ENCODE data around the gene CHST8. TPM values are rescaled to one million over a fixed set of nuclear protein-coding genes. Genes with fewer than 3 reads are reported as not detected.

The CHST8 gene
- total RNA-seq, 6 experiments from 2014 or later = not detected

- H3K36me3 Mint-ChIP-seq (ENCODE audit: low read depth) = no peaks in the 10 kb centered on the region
Observed at GRCh38 chr19:33755099-33756035, 133.6 kb downstream of the CHST8 start.

GRCh38 chr19:33756177-33756576 is 134.4 kb downstream of the CHST8 start:
- peaks cover 17% of the 10 kb centered on the region for H3K27me3 Mint-ChIP-seq (ENCODE audit: insufficient read depth)
- no peak for DNase-seq
- H3K9me3 Mint-ChIP-seq = peaks cover 4% of the 10 kb centered on the region; the same call in 1 of the 2 replicates

More at GRCh38 chr19:33755099-33756035, 133.6 kb downstream of the CHST8 start:
- TF ChIP-seq CTCF (IDR thresholded peaks at IDR 0.05) = no peak
- peaks cover 4% of the 10 kb centered on the region; the same call in 1 of the 2 replicates for H3K9me3 Mint-ChIP-seq
- H3K27me3 Mint-ChIP-seq (ENCODE audit: insufficient read depth) = peaks cover 13% of the 10 kb centered on the region
- no peak overlapping the region for H3K4me3 Mint-ChIP-seq
- H3K27ac Mint-ChIP-seq = no peak overlapping the region
- peaks cover 7% of the 10 kb centered on the region; the same call in 1 of the 2 replicates for H3K4me1 Mint-ChIP-seq (ENCODE audit: low read depth)
- DNase-seq = no peak

GRCh38 chr19:33758541-33759013 is 136.8 kb downstream of the CHST8 start:
- H3K4me3 Mint-ChIP-seq = no peak overlapping the region
- peaks cover 12% of the 10 kb centered on the region for H3K27me3 Mint-ChIP-seq (ENCODE audit: insufficient read depth)
- no peaks in the 10 kb centered on the region; the same call in 1 of the 2 replicates for H3K36me3 Mint-ChIP-seq (ENCODE audit: low read depth)
- TF ChIP-seq CTCF (IDR thresholded peaks at IDR 0.05) = no peak
- DNase-seq = no peak
- H3K9me3 Mint-ChIP-seq = peaks cover 4% of the 10 kb centered on the region; the same call in 1 of the 2 replicates
- H3K27ac Mint-ChIP-seq = no peak overlapping the region
- peaks cover 7% of the 10 kb centered on the region; the same call in 1 of the 2 replicates for H3K4me1 Mint-ChIP-seq (ENCODE audit: low read depth)

More at GRCh38 chr19:33756177-33756576, 134.4 kb downstream of the CHST8 start:
- Mint-ChIP-seq H3K4me3 (no peak overlapping the region), H3K4me1 (ENCODE audit: low read depth) (peaks cover 7% of the 10 kb centered on the region; the same call in 1 of the 2 replicates), H3K27ac (no peak overlapping the region), H3K36me3 (ENCODE audit: low read depth) (no peaks in the 10 kb centered on the region; the same call in 1 of the 2 replicates)
- TF ChIP-seq CTCF (IDR thresholded peaks at IDR 0.05) = no peak

- DNase-seq = no peak
- H3K9me3 Mint-ChIP-seq = peaks cover 4% of the 10 kb centered on the region; the same call in 1 of the 2 replicates
- H3K27me3 Mint-ChIP-seq (ENCODE audit: insufficient read depth) = peaks cover 12% of the 10 kb centered on the region
- TF ChIP-seq CTCF (IDR thresholded peaks at IDR 0.05) = no peak
- H3K36me3 Mint-ChIP-seq (ENCODE audit: low read depth) = no peaks in the 10 kb centered on the region; the same call in 1 of the 2 replicates
- no peak overlapping the region for H3K4me3 Mint-ChIP-seq
- H3K4me1 Mint-ChIP-seq (ENCODE audit: low read depth) = peaks cover 7% of the 10 kb centered on the region; the same call in 1 of the 2 replicates
- no peak overlapping the region for H3K27ac Mint-ChIP-seq
Observed at GRCh38 chr19:33759356-33759755, 137.6 kb downstream of the CHST8 start.

GRCh38 chr19:33763633-33764371 is 142.0 kb downstream of the CHST8 start:
- Mint-ChIP-seq H3K9me3 (peaks cover 4% of the 10 kb centered on the region; the same call in 1 of the 2 replicates), H3K4me1 (ENCODE audit: low read depth) (peaks cover 2% of the 10 kb centered on the region; the same call in 1 of the 2 replicates), H3K27me3 (ENCODE audit: insufficient read depth) (peaks cover 13% of the 10 kb centered on the region), H3K27ac (no peak overlapping the region), H3K36me3 (ENCODE audit: low read depth) (no peaks in the 10 kb centered on the region; the same call in 1 of the 2 replicates), H3K4me3 (no peak overlapping the region)
- DNase-seq = no peak
- TF ChIP-seq CTCF (IDR thresholded peaks at IDR 0.05) = no peak
